GM10847 (cell line): ENCODE measurements around the gene NETO2.

Source experiments
- POLR2A ChIP-seq: IDR thresholded peaks from 2 replicates; pipeline ENCODE4 v1.6.1; 2011; ENCODE audit not compliant: insufficient read length; ENCODE audit errors: extremely low read depth

The NETO2 gene

GRCh38 chr16:47056688-47057629 is 86.8 kb downstream of the NETO2 start:
- TF ChIP-seq POLR2A, result no peak

DNA sequence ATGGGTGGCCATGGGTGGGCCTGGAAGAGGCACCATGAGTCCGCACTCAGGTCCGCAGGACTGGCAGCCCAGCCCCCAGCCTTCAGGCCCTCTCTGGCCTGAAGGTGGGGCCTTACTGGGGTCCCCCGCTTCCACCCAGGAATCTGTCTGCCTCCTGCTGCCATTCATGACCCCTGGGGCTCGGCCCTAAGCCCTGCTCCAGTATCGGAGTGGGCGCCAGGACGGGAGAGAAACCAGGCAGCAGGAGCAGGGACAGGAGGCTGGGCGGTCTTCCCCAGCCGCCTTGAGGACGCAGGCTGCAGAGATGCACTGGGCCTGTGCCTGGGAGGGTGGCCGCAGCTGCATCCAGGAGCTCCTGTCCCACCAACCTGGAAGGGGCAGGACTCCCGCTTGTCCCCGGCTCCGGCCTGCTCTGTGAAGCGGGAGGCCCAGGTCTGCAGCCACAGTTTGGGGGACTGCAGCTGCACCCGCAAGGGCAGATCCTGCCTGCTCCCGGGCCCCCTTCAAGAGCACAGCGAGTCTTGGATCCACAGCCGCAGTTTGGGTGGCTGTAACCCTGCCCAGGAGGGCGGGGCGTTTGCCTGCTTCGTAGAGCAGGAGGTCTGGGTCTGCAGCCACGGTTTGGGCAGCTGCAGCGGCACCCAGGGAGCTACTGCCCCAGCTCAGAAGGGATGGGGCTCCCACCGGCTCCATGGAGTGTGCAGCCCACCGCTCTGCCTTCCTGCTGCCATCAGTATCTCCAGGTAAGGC is 88.4 kb downstream of the NETO2 start:
- no peak for TF ChIP-seq POLR2A

- no peak for TF ChIP-seq POLR2A
Measured at GRCh38 chr16:47054306-47054705, 89.4 kb downstream of the NETO2 start.

DNA sequence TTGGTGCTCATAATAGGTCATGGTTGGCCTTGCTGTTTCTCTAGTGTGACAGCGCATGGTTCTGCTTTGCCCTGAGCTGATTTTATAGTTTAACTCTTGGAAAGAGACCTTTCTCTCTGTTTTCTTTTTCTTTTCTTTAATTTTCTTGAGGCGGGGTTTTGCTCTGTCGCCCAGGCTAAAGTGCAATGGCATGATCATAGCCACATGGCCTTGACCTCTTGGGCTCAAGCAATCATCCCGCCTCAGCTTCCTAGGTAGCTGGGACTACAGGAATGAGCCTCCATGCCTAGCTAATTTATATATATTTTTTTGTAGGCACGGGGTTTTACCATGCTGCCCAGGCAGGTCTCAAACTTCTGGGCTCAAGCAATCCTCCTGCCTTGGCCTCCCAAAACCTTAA is 89.8 kb downstream of the NETO2 start:
- no peak for TF ChIP-seq POLR2A

- no peak for TF ChIP-seq POLR2A
Measured at GRCh38 chr16:47052666-47053640, 90.8 kb downstream of the NETO2 start.

DNA sequence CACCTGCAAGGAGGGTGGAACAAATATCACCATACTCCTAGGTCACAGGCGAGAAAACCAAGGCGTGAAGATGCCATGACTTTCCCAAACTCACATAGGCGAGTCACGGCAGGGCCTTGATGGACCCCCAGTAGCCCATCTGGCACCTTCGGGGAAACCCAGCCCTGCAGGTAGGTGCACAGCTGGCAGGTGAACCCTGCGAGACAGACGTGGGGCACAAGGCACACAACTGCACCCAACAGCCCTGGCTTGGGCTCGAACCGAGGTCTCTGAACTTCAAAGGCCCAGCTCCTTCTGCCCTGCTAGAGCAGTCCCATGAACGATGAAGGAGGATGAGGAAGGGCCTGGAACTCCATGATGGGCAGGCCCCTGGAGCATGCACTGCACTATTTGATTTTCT is 92.7 kb downstream of the NETO2 start:
- no peak for TF ChIP-seq POLR2A

DNA sequence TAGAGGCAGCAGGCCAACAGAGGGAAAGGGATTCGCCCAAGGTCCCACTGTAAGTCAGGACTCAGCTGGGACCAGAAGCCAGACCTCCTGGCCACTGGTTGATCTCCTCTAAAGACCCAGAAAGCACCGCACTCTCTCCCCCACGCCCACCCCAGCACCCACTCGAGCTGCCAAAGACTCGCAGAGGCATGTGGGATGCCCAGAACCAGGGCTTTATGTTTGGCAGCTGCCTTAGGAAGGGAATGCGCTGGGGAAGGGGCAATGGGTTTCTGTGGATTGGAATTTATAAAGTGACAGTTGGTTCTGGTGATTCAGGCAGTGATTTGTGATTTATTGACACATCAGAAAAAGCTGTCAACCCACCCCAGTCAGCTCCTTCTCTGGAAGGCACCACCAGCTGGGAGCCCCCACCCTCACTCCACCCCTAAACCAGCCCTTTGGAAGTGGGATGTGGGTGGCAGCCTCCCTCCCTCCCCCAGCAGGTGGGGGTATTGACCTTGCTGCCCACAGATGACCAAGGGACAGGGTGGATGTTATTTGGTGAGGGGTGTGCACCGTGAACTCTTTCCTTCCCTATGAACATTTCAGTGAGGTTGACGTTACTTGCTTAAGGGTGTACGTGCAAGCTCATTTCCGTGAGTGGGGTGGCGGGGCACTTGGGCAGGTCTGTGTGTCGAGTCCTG is 93.7 kb downstream of the NETO2 start:
- TF ChIP-seq POLR2A, result no peak

DNA sequence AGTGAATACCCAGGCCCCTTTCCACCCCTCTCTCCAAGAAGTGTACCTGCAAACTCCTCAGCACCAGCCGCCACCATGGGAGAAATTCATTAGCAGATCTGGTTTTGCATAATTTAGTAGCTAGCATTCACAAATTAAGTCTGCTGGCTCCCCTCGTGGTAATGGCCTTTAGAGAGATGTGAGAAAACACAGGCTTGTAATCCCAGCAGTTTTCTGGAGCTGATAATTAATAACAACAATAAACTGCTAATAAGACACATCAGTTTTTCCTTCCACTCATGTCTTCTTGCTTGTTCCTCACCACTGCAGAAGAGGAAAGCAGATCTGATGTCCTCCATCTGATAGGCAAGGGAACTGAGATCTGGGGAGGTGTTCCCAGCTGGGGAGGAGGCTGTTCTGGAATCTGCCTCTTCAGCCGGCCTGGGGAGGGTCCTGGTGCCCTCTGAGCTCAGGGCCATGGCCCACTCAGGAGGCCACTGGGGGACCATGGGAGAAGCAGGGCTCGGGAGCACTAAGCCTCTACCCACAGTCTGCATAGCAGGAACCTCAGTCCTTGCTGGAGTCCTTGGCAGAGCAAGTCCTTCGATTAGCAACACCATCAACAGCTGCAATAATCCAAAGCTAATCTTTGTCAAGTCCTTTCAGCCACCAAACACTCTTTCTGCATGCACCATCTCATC is 96.1 kb downstream of the NETO2 start:
- TF ChIP-seq POLR2A, result no peak

GRCh38 chr16:47046726-47047523 is 96.8 kb downstream of the NETO2 start:
- TF ChIP-seq POLR2A, result no peak

GRCh38 chr16:47045459-47045858 is 98.3 kb downstream of the NETO2 start:
- TF ChIP-seq POLR2A, result no peak

DNA sequence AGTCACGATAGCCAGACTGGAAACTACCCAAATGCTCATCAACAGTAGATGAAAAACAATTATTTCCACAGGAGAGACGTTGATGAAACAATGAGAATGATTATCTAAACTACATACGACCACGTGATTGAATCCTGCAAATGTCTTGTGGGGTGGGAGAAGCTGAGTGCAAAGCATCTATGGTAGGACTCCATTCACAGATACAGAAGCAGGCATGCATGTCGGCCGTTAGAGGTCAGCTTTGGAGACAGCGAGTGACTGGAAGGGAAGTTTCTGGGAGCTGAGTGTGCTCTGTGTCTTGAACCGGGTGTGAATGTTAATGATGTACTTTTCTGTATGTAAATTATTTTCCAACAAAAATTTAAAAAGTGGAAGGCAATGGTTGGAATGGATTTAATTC is 98.7 kb downstream of the NETO2 start:
- TF ChIP-seq POLR2A, result no peak

GRCh38 chr16:47043970-47044684 is 99.6 kb downstream of the NETO2 start:
- no peak for TF ChIP-seq POLR2A

- no peak for TF ChIP-seq POLR2A
Measured at GRCh38 chr16:47043200-47043599, 100.5 kb downstream of the NETO2 start.
